ENCODE results near the gene WHAMM.

The WHAMM gene

GRCh38 chr15:82881747-82882146 is 72.3 kb downstream of the WHAMM start:
- POLR2A ChIA-PET: interaction anchor here (0.6 kb wide), 1 partner anchor 11 kb away, joined by 7 read pairs; no protein-coding TSS in a partner anchor
- Histone ChIP-seq H3K4me3 (ENCODE audit: low read depth, low read length) (no peak overlapping the region), H3K4me1 (ENCODE audit: control insufficient read depth, insufficient read depth, low read length) (no peaks in the 10 kb centered on the region), H3K27ac (ENCODE audit: extremely low read depth, low read depth, low read length) (no peak overlapping the region), H3K36me3 (ENCODE audit: control insufficient read depth in 2 of 2, insufficient read depth in 1 of 2, low read length in 2 of 2) (no peaks in the 10 kb centered on the region; a peak in 1 of 3 replicates), H3K9me3 (ENCODE audit: control insufficient read depth, insufficient read depth, low read depth, low read length) (no peaks in the 10 kb centered on the region)
- CTCF ChIA-PET: no interaction called here
- no peak for TF ChIP-seq ZNF23 (tag by site-specific recombination; IDR thresholded peaks at IDR 0.05; ENCODE audit: borderline replicate concordance)

- CTCF ChIA-PET: no interaction called here
- Histone ChIP-seq H3K27ac (ENCODE audit: extremely low read depth, low read depth, low read length) (no peak overlapping the region), H3K9me3 (ENCODE audit: control insufficient read depth, insufficient read depth, low read depth, low read length) (no peaks in the 10 kb centered on the region), H3K4me1 (ENCODE audit: control insufficient read depth, insufficient read depth, low read length) (no peaks in the 10 kb centered on the region), H3K4me3 (ENCODE audit: low read depth, low read length) (no peak overlapping the region), H3K36me3 (ENCODE audit: control insufficient read depth in 2 of 2, insufficient read depth in 1 of 2, low read length in 2 of 2) (no peaks in the 10 kb centered on the region; a peak in 1 of 3 replicates)
- TF ChIP-seq ZNF791 (tag by site-specific recombination; IDR thresholded peaks at IDR 0.05) (no peak), ZSCAN18 (tag by site-specific recombination; IDR thresholded peaks at IDR 0.05) (no peak), MZF1 (tag by site-specific recombination; IDR thresholded peaks at IDR 0.05; ENCODE audit: borderline replicate concordance) (no peak), ZNF530 (tag by site-specific recombination; IDR thresholded peaks at IDR 0.05; ENCODE audit: low read depth) (no peak), ZIC2 (tag by site-specific recombination; IDR thresholded peaks at IDR 0.05) (no peak), ZNF292 (tag by site-specific recombination; IDR thresholded peaks at IDR 0.05; ENCODE audit: borderline replicate concordance, low read depth) (no peak), ZNF350 (tag by site-specific recombination; IDR thresholded peaks at IDR 0.05) (no peak), PATZ1 (tag by site-specific recombination; IDR thresholded peaks at IDR 0.05) (no peak)
- POLR2A ChIA-PET: interaction anchor here (0.6 kb wide), 1 partner anchor 11 kb away, joined by 7 read pairs; no protein-coding TSS in a partner anchor
Measured at GRCh38 chr15:82882273-82882928, 73.0 kb downstream of the WHAMM start.

Measured in HEK293 (cell line).